ENCODE results near the gene UBN1.

The UBN1 gene

GRCh38 chr16:4931381-4931780 lies 84.1 kb downstream of the UBN1 start:
- DNase-seq (ENCODE audit: low read depth) = no peak

Data from GM04504 (cell line).